A549 treated with ZK216348 at 1 μM for 4 hours (cell line): ENCODE data around the gene HINFP. TPM values are rescaled to one million over a fixed set of nuclear protein-coding genes. Genes with fewer than 3 reads are reported as not detected.

Experiments used
- total RNA-seq: library from RNA; stranded (reverse); fragments of 200-300 nt; extraction: Qiagen RNA extraction; gene quantifications from 5 replicates; pipeline ENCODE4 v1.2.3, GENCODE V29; 2022; ENCODE audit warnings: low read depth

HINFP gene
- 7.5 to 11.2 TPM (median 9.5 TPM) in 5 replicates for total RNA-seq

GRCh38 chr11:119121008-119121810, at the start of gene HINFP:
TSS of gene HINFP (plus strand) at chr11:119121580. CDS start at chr11:119126945, 5,365 bp downstream.

DNA sequence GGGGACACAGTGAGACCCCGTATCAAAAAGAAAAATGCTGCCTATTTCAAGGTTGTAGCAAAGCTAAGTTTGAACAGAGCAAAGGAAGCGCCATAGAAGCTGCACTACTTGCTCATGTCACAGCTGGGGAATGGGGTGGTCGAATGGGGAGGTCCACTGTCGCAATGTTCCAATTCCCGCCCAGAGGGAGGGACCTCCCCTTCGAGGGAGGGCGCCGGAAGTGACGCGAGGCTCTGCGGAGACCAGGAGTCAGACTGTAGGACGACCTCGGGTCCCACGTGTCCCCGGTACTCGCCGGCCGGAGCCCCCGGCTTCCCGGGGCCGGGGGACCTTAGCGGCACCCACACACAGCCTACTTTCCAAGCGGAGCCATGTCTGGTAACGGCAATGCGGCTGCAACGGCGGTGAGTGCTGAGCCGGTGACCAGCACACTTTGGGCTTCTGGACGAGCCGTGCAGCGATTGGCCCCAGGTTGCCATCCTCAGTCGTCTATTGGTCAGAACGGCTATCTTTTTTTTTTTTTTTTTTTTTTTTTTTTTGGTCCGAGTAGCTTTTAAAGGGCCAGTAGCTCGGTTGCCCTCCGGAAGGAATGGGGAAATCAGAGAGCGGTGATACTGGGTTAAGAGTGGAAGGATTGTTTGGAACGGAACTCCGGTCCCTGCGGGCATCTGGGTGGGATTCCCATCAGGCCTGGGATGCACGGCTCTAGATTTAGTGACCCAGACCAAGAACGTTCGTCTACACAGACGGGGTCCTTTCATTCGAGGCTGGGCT, 36.5 kb upstream of the HINFP start, which contains the start of gene HMBS:
Gene HMBS, plus strand, starts transcription at position 219 of the 774 bp plus-strand sequence. Its CDS starts 153 bp downstream, at position 372.

DNA sequence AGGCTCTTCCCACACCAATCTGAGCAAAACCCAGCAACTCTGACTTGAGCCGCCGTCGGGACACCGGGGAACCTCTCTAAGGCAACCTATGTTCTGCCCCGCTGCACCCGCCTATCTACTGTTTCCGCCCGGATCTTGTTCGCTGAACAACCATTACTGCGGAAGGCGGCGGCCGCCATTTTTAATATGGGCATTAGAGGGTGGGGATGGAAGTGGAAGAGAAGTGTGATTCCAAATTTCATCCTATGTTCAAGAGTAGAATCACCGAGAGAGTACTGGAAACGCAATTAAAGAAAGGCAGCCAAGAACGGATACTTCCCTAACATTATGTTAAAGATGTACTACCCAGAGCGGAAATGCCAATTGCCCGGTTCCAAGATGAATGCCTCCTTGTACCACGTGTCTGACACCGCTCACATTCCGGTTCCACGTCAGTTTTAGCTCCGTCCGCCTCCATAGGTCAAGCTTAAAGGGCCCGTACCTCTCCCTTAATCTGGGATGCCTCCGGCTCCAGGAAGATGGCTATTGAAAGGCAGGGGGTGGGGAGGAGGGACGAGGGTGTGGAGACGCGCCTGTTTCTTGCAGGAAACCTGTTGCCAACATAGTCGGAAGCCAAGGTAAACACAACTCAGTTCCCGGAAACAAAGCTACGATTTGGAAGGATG, 19.5 kb upstream of the HINFP start, which contains the start of gene DPAGT1:
Gene DPAGT1, minus strand, starts transcription at position 95 of the 665 bp plus-strand sequence. CDS start 198 bp downstream, outside the sequence.

GRCh38 chr11:119106564-119107537, 14.5 kb upstream of the HINFP start, which contains the start of gene C2CD2L:
TSS of gene C2CD2L (plus strand) at chr11:119107344. CDS start at chr11:119107742, 398 bp downstream.

DNA sequence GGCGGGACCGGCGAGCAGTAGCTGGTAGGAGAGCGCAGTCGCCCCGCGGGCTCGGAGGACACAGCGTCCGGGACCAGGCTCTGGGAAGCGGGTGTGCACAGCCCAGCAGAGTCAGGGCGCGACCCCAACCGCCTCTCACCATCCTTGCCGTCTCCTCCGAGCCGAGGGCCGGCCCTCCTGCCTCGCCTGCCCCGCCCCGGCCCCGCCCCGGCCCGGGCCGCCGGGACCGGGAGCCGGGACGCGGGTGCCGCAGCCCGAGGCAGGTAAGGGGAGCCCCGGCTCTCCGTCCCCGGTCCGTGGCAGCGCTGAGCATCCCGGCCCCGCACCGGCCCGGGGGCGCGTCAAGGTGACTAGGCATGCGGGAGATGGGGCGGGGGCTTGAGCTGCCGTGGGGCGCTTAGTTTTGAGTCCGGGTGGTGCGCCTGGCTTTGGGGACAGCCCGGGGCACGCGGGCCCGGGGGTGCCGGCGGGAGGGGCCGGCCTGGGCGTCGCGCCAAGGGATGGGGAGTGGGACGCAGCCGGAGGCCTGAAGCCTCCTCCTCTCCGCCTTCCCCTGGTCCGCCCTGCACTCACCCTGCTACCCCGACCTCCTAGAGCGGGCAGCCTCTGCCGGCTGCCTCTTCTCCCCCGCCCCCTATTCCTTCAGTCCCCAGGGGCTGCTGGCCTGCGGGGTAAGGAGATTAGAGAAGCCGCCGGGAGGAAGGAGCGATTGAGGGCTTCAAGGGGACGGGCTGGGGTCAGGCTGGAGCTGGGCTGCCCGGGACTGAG, 27.8 kb downstream of the HINFP start, which contains the start of gene ABCG4:
Gene ABCG4, plus strand, starts transcription at position 35 of the 768 bp plus-strand sequence. CDS start 914 bp downstream, outside the sequence.

DNA sequence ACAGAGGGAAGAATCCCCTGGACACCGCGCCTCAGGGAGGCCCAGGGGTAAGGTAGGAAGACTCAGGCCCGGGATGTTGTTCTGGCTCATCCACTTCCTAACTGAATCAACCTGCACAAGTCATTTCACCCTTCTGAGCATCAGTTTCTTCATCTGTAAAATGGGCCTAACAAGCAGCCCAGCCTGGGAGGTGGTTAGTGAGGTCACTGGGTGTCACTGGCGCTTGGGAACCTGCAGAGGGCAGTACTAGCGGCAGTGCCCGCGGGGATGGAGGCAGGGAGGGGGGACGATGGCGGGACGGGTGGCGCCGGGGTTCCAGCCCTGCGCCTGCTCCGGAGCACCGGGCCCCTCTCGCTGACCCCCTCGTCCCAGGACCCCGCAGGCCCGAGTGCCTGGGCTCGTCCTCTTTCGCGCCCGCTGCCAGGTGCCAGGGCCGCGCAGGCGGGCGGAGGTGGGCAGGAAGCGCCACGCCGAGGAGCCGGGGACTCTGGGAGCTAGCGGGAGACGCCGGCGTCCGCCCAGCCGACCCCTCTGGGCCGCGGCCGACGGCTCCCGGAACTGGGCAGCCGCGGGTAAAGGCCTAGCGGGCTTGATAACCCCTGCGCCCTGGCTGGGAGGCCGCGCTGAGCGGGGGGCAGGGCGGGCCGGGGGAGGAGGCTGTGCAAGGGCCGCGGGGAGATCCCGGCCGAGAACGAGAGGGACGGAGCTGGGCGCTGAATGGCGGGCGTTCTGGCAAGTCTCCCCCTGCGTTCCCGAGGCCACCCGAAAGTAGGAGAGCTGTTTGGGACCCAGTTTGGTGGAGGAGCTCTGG, 47.3 kb downstream of the HINFP start, which contains the start of gene NLRX1:
Gene NLRX1, plus strand, starts transcription at position 255 of the 811 bp plus-strand sequence. CDS start 2,679 bp downstream, outside the sequence.

Other genes starting within 250 kb of the HINFP start
- 0.02 to 0.15 TPM (median 0.09 TPM) in 5 replicates for gene CXCR5, start 237.7 kb upstream of the HINFP start, total RNA-seq
- gene BCL9L, start 195.7 kb upstream of the HINFP start, total RNA-seq: 63.1 to 252 TPM (median 184 TPM) in 5 replicates
- gene UPK2, start 165.3 kb upstream of the HINFP start, total RNA-seq: 0.37 to 1.5 TPM (median 0.67 TPM) in 5 replicates
- gene FOXR1, start 149.8 kb upstream of the HINFP start, total RNA-seq: not detected in 5 replicates
- 11.1 to 20.6 TPM (median 13.1 TPM) in 5 replicates for gene CENATAC, start 123.4 kb upstream of the HINFP start, total RNA-seq
- 691 to 1,512 TPM (median 820 TPM) in 5 replicates for gene RPS25, start 103.2 kb upstream of the HINFP start, total RNA-seq
- gene TRAPPC4, start 102.8 kb upstream of the HINFP start, total RNA-seq: 50.7 to 64.1 TPM (median 59.1 TPM) in 5 replicates
- 7.9 to 11.6 TPM (median 10.8 TPM) in 5 replicates for gene SLC37A4, start 90.7 kb upstream of the HINFP start, total RNA-seq
- 34.1 to 54.5 TPM (median 50.5 TPM) in 5 replicates for gene HYOU1, start 64.4 kb upstream of the HINFP start, total RNA-seq
- gene VPS11, start 53.8 kb upstream of the HINFP start, total RNA-seq: 9.8 to 15.1 TPM (median 13.4 TPM) in 5 replicates
- 40.5 to 49.7 TPM (median 47.6 TPM) in 5 replicates for gene HMBS, start 36.7 kb upstream of the HINFP start, total RNA-seq
- 37.5 to 45.6 TPM (median 44.9 TPM) in 5 replicates for gene DPAGT1, start 19.7 kb upstream of the HINFP start, total RNA-seq
- gene C2CD2L, start 14.2 kb upstream of the HINFP start, total RNA-seq: 3.6 to 6.6 TPM (median 6.5 TPM) in 5 replicates
- gene ABCG4, start 27.5 kb downstream of the HINFP start, total RNA-seq: 0.11 to 0.45 TPM (median 0.33 TPM) in 5 replicates
- gene NLRX1, start 47.1 kb downstream of the HINFP start, total RNA-seq: 5.9 to 12.5 TPM (median 10.7 TPM) in 5 replicates
- gene NHERF4, start 63.9 kb downstream of the HINFP start, total RNA-seq: 0.15 to 0.16 TPM in 2 of 5 replicates, not detected in the others
- 5.1 to 10.3 TPM (median 8.4 TPM) in 5 replicates for gene CBL, start 84.8 kb downstream of the HINFP start, total RNA-seq
- gene MCAM, start 195.6 kb downstream of the HINFP start, total RNA-seq: 7.2 to 12.6 TPM (median 11.3 TPM) in 5 replicates
- 24.5 to 40.8 TPM (median 39.0 TPM) in 5 replicates for gene RNF26, start 212.9 kb downstream of the HINFP start, total RNA-seq
- gene C1QTNF5, start 219.3 kb downstream of the HINFP start, total RNA-seq: not detected in 5 replicates
- not detected in 5 replicates for gene MFRP, start 225.1 kb downstream of the HINFP start, total RNA-seq